ENCODE measurements around the gene ANKRD55. TPM values are rescaled to one million over a fixed set of nuclear protein-coding genes. Genes with fewer than 3 reads are reported as not detected.
"Not testable (repeated sequence)": the region's sequence is repeated elsewhere in the genome, so short reads cannot be mapped to it uniquely, and the experiment has no call there.

Gene ANKRD55
- total RNA-seq, 1 donor from 2014 or later = not detected

DNA sequence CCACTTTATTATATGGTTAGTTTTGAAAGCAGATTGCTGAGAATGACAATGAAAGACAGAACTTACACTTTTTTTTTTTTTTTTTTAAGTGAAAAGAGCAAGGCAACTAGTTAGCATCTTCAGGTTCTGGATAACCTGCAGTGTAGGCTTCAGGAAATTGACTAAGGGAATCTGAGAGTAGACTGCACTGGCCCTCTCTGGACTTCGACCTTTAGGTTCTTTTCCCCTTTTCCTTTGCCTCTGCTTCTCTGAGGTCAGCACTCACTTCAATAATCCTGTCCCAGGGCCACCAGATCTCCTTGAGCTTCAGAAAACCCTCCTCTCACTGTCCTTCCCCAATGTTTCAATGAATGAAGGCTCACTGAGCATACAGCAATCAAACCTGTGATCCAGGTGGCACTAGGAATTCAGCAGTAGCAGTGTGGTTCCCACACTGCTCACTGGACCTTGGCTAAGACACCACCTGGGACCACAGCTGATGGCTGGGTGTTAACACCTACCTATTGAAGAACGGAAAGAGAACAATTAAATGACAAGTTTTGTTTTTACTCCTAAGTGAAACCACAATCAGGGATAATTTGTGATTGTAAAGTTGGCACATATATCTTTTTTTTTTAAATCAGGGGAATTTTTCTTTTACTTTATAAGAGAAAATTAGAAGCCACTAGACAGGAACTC lies 152.6 kb downstream of the ANKRD55 start:
- TF ChIP-seq, protein P1, sequence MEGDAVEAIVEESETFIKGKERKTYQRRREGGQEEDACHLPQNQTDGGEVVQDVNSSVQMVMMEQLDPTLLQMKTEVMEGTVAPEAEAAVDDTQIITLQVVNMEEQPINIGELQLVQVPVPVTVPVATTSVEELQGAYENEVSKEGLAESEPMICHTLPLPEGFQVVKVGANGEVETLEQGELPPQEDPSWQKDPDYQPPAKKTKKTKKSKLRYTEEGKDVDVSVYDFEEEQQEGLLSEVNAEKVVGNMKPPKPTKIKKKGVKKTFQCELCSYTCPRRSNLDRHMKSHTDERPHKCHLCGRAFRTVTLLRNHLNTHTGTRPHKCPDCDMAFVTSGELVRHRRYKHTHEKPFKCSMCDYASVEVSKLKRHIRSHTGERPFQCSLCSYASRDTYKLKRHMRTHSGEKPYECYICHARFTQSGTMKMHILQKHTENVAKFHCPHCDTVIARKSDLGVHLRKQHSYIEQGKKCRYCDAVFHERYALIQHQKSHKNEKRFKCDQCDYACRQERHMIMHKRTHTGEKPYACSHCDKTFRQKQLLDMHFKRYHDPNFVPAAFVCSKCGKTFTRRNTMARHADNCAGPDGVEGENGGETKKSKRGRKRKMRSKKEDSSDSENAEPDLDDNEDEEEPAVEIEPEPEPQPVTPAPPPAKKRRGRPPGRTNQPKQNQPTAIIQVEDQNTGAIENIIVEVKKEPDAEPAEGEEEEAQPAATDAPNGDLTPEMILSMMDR (IDR thresholded peaks at IDR 0.05; ENCODE audit: unreplicated experiment) = no peak
- no peak overlapping the region for H3K4me3 Mint-ChIP-seq (ENCODE audit: low read depth)
- no peak for DNase-seq (ENCODE audit: low spot score, unreplicated experiment)
- H3K27me3 Mint-ChIP-seq = no peaks in the 10 kb centered on the region
- H3K27ac Mint-ChIP-seq = no peak overlapping the region
- H3K4me1 Mint-ChIP-seq (ENCODE audit: low read depth) = no peaks in the 10 kb centered on the region
- H3K36me3 Mint-ChIP-seq (ENCODE audit: insufficient read depth) = no peaks in the 10 kb centered on the region
- peaks cover 4% of the 10 kb centered on the region for H3K9me3 Mint-ChIP-seq (ENCODE audit: low read depth)

DNA sequence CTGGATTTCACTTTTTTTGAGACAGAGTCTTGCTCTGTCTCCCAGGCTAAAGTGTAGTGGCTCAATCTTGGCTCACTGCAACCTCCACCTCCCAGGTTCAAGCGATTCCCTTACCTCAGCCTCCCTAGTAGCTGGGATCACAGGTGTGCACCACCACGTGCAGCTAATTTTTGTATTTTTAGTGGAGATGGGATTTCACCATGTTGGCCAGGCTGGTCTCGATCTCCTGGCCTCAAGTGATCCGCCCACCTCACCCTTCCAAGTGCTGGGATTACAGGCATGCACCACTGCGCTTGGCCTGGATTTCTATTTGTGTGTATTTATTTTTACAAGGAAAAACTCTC lies 154.0 kb downstream of the ANKRD55 start:
- not testable (repeated sequence) for H3K4me3 Mint-ChIP-seq (ENCODE audit: low read depth); H3K27me3 Mint-ChIP-seq; H3K36me3 Mint-ChIP-seq (ENCODE audit: insufficient read depth); H3K9me3 Mint-ChIP-seq (ENCODE audit: low read depth); DNase-seq (ENCODE audit: low spot score, unreplicated experiment); H3K4me1 Mint-ChIP-seq (ENCODE audit: low read depth); H3K27ac Mint-ChIP-seq

DNA sequence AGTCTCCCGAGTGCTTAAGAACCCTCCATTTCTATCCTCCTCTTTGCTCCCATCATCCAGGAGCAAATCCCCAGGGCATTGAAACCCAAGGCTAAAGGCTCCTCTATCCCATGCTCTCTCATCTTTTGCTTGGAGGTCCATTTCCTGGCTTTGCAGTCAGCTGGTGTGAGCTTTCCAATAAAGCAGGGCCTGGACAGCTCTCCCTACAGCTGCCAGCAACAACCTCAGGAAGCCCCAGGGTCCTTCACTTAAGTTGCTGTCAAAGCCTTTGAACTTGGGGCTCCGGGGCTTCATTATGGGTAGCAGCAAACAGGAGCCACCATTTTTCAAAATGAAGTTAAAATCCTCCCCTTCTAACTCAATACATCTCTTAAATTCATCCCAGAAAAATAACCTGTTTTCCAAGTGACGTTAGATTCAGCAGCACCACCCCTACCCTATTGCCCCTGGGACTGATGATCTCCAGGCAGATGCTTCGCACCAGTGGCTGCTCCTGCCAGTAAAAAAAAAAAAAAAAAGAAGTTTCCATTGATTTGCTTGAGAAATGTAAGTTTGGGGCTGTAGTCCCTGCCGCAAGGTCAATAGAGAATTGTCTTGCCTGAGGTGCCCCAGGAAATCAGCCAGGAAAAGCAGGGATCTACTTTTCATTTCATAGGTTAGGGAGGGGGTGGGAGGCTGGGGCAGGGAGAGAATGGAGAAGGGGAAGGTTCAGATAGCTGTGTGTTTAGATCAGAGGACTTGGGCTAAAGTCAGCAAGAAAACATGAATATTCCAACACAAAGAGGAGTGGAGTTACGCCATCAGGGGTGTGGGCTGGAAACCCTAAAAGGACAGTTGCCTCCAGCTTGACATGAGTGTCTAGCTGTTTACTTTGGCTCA lies 154.6 kb downstream of the ANKRD55 start:
- H3K9me3 Mint-ChIP-seq (ENCODE audit: low read depth) = peaks cover 3% of the 10 kb centered on the region
- TF ChIP-seq, protein P1 (IDR thresholded peaks at IDR 0.05; ENCODE audit: unreplicated experiment) = no peak
- no peak overlapping the region for H3K4me3 Mint-ChIP-seq (ENCODE audit: low read depth)
- DNase-seq (ENCODE audit: low spot score, unreplicated experiment) = no peak
- no peak overlapping the region for H3K27ac Mint-ChIP-seq
- no peaks in the 10 kb centered on the region for H3K27me3 Mint-ChIP-seq
- H3K36me3 Mint-ChIP-seq (ENCODE audit: insufficient read depth) = no peaks in the 10 kb centered on the region
- H3K4me1 Mint-ChIP-seq (ENCODE audit: low read depth) = no peaks in the 10 kb centered on the region

DNA sequence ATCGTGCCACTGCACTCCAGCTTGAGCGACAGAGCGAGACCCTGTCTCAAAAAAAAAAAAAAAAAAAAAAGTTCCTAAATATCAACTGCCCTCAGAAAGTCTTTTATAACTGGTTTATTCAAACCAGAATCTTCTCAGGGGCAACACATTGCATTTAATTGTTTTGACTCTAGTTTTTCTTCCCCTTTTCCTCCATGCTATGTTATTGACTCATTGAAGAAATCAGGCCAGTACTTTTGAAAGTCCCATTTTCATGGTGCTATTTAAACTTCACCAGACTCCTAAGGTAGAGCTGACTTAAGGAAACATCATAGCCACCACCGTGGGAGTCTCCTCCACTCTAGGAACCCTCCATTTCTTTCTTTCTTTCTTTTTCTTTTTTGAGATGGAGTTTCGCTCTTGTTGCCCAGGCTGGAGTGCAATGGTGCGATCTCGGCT lies 155.3 kb downstream of the ANKRD55 start:
- no peak for DNase-seq (ENCODE audit: low spot score, unreplicated experiment)
- H3K4me1 Mint-ChIP-seq (ENCODE audit: low read depth) = no peaks in the 10 kb centered on the region
- H3K9me3 Mint-ChIP-seq (ENCODE audit: low read depth) = no peaks in the 10 kb centered on the region
- no peak overlapping the region for H3K27ac Mint-ChIP-seq
- TF ChIP-seq, protein P1 (IDR thresholded peaks at IDR 0.05; ENCODE audit: unreplicated experiment) = no peak
- H3K27me3 Mint-ChIP-seq = no peaks in the 10 kb centered on the region
- H3K36me3 Mint-ChIP-seq (ENCODE audit: insufficient read depth) = no peaks in the 10 kb centered on the region
- H3K4me3 Mint-ChIP-seq (ENCODE audit: low read depth) = no peak overlapping the region

DNA sequence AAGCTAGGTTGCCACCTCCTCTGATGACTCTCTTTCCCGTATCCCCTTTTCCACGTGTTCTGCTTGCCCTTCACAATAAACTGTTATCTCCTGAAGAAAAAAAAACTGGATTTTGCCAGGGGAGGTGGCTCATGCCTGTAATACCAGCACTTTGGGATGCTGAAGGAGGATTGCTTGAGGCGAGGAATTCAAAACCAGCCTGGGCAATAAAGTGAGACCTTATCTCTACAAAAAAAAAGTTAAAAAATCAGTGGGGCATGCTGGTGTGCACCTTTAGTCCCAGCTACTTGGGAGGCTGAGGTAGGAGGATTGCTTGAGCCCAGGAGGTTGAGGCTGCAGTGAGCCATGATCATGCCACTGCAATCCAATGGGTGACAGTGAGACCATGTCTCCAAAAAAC lies 156.6 kb downstream of the ANKRD55 start:
- Mint-ChIP-seq H3K27me3 (no peaks in the 10 kb centered on the region), H3K27ac (no peak overlapping the region), H3K36me3 (ENCODE audit: insufficient read depth) (no peaks in the 10 kb centered on the region), H3K4me1 (ENCODE audit: low read depth) (no peaks in the 10 kb centered on the region), H3K9me3 (ENCODE audit: low read depth) (no peaks in the 10 kb centered on the region), H3K4me3 (ENCODE audit: low read depth) (no peak overlapping the region)
- no peak for DNase-seq (ENCODE audit: low spot score, unreplicated experiment)
- TF ChIP-seq, protein P1 (IDR thresholded peaks at IDR 0.05; ENCODE audit: unreplicated experiment) = no peak

All from progenitor cell of endocrine pancreas (in vitro differentiated cells).